D721Med (cell line): Measurements from ENCODE around the gene SLC1A1.
A peak's percentile ranks its signal among the peaks of the same experiment; 100 is the strongest.
"Not testable (repeated sequence)": the region's sequence is repeated elsewhere in the genome, so short reads cannot be mapped to it uniquely, and the experiment has no call there.

Source experiments
- DNase-seq: peaks from one replicate; pipeline ENCODE4 v3.0.0; 2011; ENCODE audit warnings: low spot score; ENCODE audit not compliant: insufficient read length
- FAIRE-seq: peaks from 2 replicates; lab custom pipeline; 2011; peaks lifted over from hg19 to GRCh38; lab: Jason Lieb, UNC
- TF ChIP-seq, protein P1 (sequence below): IDR thresholded peaks from 2 replicates; pipeline ENCODE4 v1.5.1; 2012; ENCODE audit warnings: mild to moderate bottlenecking, control low read depth; ENCODE audit not compliant: insufficient read depth; ENCODE audit errors: missing control alignments

Gene SLC1A1

GRCh38 chr9:4541281-4541680 lies 51.0 kb downstream of the SLC1A1 start:
- DNase-seq (no peak), FAIRE-seq (no peak)
- TF ChIP-seq, protein P1, sequence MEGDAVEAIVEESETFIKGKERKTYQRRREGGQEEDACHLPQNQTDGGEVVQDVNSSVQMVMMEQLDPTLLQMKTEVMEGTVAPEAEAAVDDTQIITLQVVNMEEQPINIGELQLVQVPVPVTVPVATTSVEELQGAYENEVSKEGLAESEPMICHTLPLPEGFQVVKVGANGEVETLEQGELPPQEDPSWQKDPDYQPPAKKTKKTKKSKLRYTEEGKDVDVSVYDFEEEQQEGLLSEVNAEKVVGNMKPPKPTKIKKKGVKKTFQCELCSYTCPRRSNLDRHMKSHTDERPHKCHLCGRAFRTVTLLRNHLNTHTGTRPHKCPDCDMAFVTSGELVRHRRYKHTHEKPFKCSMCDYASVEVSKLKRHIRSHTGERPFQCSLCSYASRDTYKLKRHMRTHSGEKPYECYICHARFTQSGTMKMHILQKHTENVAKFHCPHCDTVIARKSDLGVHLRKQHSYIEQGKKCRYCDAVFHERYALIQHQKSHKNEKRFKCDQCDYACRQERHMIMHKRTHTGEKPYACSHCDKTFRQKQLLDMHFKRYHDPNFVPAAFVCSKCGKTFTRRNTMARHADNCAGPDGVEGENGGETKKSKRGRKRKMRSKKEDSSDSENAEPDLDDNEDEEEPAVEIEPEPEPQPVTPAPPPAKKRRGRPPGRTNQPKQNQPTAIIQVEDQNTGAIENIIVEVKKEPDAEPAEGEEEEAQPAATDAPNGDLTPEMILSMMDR = no peak

GRCh38 chr9:4541856-4542255 lies 51.6 kb downstream of the SLC1A1 start:
- no peak for DNase-seq
- no peak for FAIRE-seq

GRCh38 chr9:4544714-4545113 lies 54.4 kb downstream of the SLC1A1 start:
- DNase-seq, FAIRE-seq: not testable (repeated sequence)

More at GRCh38 chr9:4541856-4542255, 51.6 kb downstream of the SLC1A1 start:
- TF ChIP-seq, protein P1 = no peak

GRCh38 chr9:4547016-4547415 lies 56.7 kb downstream of the SLC1A1 start:
- no peak for FAIRE-seq

DNA sequence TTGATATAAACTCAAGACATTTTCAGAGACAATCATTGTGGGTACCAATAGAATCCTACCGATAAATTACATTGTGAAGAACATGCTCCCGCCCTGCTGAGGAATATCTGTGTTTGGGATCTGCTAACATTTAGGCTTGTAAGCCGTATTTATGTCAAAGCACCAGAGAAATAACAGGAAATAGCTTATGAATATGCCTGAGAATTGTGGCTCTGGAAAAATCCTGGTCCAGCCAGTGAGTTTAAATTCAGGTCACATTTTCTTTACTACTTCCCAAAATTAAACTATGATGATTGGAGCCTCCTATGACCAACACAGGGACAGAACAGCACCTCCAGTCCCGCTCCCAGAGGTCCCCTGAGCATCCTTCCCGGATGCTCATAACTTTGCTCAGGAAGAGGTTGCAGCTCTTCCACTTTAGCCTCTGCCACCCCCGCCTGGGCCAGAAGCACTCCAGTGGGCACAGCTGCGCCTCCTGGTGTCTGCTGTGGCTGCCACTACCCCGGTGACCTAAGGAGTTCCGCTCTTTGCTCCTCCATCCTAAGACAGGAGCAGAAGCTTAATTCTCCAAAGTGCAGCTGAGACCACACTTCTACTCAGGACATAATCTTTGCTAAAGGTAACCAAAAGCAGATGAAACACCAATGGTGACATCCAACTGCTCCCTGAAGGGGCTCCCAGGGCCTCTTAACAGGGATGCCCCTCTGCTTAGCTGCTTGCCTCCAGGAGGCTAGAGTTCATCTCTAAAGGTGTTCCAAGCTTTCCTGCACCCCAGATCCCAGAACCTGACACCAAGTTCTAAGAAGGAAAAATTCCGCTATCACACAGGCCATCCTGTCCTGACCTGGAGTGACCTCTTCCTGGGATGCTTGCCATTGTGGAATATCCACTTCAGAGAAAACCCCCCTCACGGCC lies 58.8 kb downstream of the SLC1A1 start:
- FAIRE-seq = no peak
- TF ChIP-seq, protein P1 = peak; percentile 42
- no peak for DNase-seq

More at GRCh38 chr9:4547016-4547415, 56.7 kb downstream of the SLC1A1 start:
- TF ChIP-seq, protein P1 = no peak
- no peak for DNase-seq

DNA sequence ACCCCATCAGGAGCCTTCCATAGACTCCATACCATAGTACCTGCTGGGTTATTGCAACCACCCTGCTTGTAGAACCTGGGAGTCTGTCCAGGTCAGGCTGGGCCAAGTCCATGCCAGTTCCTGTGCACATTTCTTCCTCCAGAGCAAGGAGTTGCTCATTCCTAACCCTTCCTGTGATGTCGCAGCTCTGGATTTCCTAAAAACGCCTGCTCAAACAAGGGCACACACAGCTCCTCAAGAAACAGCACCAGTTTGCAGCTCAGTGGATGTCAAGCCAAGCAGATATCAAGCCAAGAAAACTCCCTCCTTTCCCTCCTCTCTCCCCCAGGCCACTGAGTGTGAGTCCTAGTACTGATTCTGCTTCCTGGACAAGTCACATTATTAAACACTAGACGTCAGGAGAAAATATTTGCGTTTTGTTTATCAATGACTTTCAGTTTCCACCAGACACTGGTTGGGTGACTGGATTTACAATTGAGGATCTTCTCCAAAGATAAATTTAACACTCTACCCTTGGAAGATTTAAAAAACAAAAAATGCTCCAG lies 59.6 kb downstream of the SLC1A1 start:
- TF ChIP-seq, protein P1 = no peak
- DNase-seq (no peak), FAIRE-seq (no peak)

DNA sequence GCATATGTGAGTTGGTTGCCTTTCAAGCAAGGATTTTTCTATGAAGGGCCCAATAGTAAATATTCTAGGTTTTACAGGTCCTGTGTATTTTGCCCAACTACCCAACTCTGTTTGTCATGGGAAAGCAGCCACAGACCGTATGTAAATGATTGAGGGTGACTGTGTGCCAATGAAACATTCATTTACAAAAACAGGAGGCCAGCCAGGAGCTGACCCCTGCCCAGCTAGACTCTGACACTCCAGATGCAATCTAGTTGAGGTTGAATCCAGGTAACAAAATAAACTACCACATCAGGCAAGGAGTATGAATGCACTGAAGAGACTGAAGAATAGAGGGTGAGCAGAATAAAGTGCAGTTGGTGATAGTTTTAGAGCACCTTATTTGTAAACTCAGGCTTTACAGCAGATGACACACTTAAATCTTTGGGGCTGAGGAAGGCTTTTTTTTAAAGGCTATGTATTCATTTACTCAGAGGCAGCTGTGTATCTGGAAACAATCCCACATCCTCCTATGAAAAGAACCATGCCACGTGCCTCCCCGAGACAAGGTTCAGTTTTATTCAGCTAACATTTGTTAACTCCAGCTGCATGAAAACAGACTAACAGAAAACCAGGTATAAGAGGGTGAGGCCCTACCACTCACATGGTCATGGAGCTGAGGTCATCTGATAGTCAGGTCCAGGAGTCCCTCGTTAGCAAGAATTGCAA lies 60.7 kb downstream of the SLC1A1 start:
- FAIRE-seq (no peak), DNase-seq (no peak)
- TF ChIP-seq, protein P1 = no peak
